ENCODE measurements around the gene ATP8A2. TPM values are rescaled to one million over a fixed set of nuclear protein-coding genes. Genes with fewer than 3 reads are reported as not detected.
"Not testable (repeated sequence)": the region's sequence is repeated elsewhere in the genome, so short reads cannot be mapped to it uniquely, and the experiment has no call there.

ATP8A2 gene
- polyA plus RNA-seq (ENCODE audit: insufficient read length in 4 of 4): 1 to 10 TPM; 5.4 to 6.7 (median 5.7) TPM

DNA sequence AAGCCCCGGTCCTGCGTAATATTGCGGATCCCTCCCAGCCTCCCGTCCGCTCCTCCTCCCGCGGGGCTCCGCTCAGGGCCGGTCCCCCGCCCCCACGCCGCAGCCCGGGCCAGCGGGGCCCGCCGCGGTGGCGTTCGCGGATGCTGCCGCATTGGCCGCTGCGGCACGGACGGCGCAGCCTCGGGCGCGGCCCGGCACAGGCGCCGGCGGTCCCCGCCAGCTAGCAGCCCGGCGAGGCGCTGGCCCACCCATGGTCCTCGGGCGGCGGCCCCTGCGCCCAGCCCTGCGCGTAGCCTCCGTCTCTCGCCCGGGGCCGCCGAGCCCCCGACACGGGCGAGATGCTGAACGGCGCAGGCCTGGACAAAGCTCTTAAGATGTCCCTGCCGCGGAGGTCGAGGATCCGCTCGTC, at the start of gene ATP8A2:
ATP8A2 (plus strand) TSS at position 100 of the 409 bp plus-strand sequence; CDS start at position 339, 239 bp downstream.
- DNase-seq (ENCODE audit: low read depth in 4 of 4, low spot score in 2 of 4): no peak

DNA sequence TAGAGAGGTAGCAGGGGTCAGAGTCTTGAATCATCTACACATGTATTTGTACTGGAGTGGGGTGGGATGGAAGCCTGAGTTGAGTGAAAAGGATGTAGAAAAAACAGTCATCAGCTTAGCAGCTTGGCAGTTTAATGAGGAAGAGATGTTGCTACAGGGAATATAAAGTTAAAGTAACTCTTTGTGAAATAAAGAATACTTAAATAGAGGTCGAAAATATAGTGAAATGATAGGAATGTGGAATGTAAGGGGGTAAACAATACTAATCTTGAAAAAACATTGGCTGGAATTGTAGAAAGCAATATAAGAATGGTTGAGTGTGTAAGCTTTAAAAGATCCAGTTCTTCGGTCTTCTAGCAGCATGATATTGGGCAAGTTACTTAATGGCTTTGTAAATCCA, 47.7 kb upstream of the ATP8A2 start:
- no peak for DNase-seq (ENCODE audit: low read depth in 4 of 4, low spot score in 2 of 4)

DNA sequence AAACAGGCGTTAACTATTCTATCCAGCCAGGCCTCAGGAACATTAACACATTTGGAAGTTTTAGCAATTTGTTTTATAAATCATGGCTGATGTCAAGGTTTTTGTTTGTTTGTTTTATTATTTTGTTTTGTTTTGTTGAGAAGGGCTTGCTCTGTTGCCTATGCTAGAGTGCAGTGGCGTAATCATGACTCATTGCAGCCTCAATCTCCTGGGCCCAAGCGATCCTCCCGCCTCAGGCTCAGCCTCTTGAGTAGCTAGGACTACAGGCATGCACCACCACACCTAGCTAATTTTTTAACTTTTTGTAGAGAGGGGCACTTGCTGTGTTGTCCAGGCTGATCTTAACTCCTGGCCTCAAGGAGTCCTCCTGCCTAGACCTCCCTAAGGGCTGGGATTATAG, 42.1 kb upstream of the ATP8A2 start:
- DNase-seq (ENCODE audit: low read depth in 4 of 4, low spot score in 2 of 4): no peak

DNA sequence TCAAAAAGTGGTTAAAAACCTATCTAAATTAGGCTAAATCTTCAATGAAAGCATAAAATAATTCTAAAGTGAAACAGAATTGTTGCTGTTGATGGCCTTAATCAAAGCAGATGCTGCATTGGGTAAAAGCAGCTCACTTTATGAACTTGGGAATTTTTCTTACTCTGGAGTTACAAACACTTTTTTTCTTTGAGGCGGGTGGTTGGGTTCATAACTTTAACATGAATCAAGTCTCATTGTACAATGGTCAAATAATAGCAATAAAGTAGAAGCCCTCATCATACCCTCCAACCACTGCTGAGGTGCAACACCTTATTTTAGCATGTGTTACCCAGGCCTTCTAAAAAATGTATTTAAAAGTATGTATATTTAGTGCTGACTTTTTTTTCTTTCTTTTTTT, 41.2 kb upstream of the ATP8A2 start:
- DNase-seq (ENCODE audit: low read depth in 4 of 4, low spot score in 2 of 4): no peak

DNA sequence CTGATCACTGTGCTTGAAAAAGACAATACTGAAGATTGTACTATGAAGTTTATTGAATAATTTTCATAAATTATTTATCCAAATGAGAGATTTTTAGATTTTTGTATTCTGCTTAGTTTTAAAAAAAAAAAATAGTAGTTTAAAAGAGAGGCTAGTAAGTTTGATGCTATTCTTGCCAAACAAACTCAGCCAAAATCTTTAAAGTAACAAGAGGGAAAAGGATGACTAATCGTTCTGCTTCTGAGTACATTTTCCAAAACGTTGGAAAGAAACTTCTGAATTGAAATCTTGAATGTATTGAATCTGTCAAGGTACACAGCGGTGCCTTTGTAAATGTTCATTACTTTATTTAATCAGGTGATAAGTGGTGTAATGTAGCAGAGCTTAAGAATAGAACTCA, 35.9 kb upstream of the ATP8A2 start:
- no peak for DNase-seq (ENCODE audit: low read depth in 4 of 4, low spot score in 2 of 4)

DNA sequence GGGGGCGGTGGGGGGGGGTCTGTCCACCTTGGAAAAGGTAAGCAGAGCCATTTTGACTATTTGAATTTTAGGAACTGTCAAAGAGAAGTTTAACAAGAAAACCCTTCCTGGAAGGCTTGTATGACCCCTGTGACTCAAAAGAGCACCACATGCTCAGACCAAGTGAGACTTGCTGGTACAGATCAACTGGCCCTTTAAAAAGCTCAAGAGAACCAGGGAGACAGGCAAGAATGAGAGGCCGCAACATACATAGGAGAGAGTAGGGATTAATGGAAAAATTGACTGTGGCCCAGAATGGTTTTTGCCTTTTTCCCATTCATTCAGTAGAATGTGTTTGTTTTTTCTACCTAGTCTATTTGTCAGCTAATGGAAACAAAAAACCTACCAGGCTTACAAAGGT, 26.2 kb upstream of the ATP8A2 start:
- no peak for DNase-seq (ENCODE audit: low read depth in 4 of 4, low spot score in 2 of 4)

DNA sequence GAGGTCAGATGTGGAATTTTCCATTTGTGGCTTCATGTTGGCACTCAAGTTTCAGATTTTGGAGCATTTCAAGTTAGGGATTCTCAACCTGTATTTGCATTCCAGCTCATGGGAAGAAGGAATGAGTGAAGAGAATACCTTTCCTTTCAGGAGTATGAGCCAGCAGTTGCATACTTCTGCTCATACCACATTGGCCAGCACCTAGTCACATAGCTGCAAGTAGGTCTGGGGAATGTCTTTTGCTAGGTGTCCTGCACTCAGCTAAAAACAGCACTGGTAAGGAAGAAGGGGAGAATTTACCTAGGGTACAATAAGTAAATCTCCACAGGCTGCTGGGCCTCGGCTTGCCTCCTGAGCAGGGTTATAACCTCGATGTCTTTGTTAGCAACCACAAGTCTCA, 24.6 kb upstream of the ATP8A2 start:
- no peak for DNase-seq (ENCODE audit: low read depth in 4 of 4, low spot score in 2 of 4)

DNA sequence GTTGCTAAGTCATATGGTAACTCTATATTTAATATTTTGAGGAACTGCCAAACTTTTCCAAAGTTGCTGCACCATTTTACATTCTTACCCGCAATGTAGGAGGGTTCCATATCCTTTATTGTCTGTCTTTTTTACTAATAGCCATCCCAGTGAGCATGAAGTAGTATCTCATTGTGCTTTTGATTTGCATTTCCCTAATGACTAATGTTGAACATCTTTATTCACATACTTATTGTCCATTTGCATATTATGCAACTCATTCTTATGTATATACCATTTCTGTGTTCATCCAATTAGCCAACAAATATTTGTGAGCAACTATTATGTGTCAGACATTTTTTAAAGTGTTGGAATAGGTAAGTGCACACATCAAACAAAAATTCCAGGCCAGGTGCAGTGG, 20.4 kb upstream of the ATP8A2 start:
- no peak for DNase-seq (ENCODE audit: low read depth in 4 of 4, low spot score in 2 of 4)

DNA sequence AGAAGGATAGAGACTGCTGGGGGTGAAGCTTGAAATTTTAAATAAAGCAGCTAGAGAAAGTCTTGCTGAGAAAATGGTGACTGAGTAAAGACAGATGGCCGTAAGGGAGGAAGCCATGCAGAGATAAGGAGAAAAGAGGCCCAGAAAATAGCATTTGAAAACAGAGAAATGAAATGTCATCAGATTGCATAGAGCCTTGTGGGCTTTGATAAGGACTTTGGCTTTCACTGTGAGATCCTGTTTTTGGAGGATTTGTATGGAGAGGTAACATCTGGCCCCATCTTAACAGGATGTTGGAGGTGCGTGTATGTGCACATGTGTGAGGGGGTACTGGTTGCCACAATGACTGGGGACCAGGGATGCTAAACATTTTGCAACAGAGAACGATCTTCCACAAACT, 19.5 kb upstream of the ATP8A2 start:
- DNase-seq (ENCODE audit: low read depth in 4 of 4, low spot score in 2 of 4): no peak

DNA sequence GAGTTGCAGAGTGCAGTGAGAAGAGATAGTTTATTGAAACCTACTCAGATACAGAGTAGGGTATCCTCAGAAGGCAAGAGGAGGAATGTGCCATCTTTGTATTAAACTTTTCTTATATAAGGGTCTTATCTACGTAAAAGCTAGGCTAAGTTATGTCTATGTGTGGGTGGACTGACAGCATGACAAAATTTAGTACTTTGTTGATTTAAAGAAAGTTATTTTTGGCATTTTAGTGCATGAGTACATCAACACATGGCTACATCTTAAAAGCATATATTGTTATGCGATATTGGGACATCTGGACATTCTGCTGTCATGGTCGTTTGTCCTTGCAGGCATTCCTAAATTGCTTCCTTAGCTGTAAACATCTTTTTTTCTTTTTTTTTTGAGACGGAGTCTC, 19.0 kb upstream of the ATP8A2 start:
- no peak for DNase-seq (ENCODE audit: low read depth in 4 of 4, low spot score in 2 of 4)

DNA sequence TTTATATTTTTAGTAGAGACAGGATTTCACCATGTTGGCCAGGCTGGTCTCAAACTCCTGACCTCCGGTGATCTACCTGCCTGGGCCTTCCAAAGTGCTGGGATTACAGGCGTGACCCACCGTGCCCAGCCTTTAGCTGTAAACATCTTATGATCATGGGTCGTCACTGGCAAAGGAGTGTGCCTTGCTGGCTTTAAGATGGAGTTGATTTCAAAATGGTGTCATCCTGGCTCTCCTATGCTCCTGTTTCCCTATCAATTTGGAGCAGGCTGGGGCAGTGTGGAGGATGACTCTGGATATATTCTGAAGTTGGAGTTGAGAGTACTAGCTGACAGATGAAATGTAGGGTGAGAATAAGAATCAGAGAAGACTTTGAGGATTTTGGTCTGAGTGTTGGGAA, 18.4 kb upstream of the ATP8A2 start:
- no peak for DNase-seq (ENCODE audit: low read depth in 4 of 4, low spot score in 2 of 4)

DNA sequence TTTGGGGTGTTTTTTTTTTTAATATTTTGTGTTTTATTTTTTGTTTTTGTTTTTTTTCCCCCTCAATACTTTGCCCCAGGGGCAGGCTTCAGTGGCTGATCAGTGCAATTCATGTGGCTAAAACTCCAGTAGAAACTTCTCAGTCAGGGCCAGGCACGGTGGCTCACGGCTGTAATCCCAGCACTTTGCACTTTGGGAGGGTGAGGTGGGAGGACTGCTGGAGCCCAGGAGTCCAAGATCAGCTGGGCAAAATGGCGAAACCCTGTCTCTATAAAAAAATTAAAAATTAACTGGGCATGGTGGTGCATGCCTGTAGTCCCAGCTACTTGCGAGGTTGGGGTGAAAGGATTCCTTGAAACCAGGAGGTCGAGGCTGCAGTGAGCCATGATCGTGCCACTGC, 17.4 kb upstream of the ATP8A2 start:
- no peak for DNase-seq (ENCODE audit: low read depth in 4 of 4, low spot score in 2 of 4)

DNA sequence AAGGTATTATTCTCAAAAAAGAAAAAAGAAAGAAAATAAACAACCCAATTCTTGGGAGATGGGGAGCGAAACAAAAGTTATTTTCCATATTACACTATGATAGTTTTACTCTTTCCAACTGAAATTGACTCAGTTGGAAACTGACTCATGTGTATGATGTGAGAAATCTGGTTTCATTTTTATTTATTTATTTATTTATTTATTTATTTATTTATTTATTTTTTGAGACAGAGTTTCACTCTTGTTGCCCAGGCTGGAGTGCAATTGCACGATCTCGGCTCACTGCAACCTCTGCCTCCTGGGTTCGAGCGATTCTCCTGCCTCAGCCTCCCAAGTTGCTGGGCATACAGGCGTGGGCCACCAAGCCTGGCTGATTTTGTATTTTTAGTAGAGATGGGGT, 11.3 kb upstream of the ATP8A2 start:
- not testable (repeated sequence) for DNase-seq (ENCODE audit: low read depth in 4 of 4, low spot score in 2 of 4)

DNA sequence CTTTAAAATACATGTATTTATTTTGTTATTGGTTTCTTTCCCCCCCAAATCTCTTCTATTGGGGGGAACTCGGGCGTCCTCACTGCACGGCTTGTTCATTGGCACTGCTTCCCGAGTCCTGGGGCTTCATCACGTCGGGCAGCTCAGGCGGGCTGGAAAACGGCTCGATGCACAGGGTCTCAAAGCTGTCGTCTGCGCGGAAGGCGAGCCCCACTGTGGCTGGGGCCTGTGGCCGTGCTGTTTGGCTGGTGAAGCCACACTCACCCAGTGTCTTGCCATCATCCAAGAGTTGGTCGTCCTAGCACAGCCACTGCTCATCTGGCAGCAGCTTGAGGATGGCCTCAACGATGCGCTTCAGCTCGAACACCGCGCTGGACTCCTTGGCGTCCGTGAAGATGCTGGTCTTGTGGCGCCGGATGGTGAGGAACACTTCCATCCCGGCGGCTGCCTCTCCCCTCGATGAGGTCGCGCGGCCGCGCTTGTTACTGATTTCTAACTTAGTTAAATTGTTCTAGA, 6.0 kb upstream of the ATP8A2 start:
- DNase-seq (ENCODE audit: low read depth in 4 of 4, low spot score in 2 of 4): no peak

DNA sequence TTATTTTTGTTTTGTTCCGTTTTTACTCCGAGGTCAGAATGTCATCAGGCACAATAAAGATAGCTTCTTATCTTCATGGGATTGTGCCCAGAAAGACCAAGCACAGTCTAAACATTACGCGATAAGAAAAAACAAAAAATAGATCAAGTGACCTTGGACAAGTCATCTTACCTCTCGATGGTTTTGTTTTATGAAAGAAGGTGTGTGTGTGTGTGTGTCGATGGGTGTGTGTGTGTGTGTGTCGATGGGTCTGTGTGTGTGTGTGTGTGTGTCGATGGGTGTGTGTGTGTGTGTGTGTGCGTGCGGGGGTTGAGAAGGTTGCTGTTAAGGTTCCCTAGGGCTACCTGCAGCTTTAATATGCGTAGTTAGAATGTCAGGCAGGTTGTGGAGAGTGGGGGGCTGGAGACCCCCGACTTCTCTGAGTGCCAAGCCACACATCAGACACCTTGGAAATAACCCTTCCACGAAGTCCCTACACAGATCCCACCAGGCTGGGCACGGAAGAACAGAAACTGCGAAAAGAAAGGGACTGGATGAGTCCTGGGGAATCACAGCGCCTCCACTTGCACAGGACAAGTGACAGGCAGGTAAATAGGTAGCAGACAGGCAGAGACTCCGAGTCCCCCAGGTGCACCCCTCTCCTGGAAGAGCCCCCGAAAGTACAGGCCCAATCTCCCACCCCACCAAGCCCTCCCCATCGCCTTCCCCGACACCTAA, 458 bp upstream of the ATP8A2 start:
- no peak for DNase-seq (ENCODE audit: low read depth in 4 of 4, low spot score in 2 of 4)

DNA sequence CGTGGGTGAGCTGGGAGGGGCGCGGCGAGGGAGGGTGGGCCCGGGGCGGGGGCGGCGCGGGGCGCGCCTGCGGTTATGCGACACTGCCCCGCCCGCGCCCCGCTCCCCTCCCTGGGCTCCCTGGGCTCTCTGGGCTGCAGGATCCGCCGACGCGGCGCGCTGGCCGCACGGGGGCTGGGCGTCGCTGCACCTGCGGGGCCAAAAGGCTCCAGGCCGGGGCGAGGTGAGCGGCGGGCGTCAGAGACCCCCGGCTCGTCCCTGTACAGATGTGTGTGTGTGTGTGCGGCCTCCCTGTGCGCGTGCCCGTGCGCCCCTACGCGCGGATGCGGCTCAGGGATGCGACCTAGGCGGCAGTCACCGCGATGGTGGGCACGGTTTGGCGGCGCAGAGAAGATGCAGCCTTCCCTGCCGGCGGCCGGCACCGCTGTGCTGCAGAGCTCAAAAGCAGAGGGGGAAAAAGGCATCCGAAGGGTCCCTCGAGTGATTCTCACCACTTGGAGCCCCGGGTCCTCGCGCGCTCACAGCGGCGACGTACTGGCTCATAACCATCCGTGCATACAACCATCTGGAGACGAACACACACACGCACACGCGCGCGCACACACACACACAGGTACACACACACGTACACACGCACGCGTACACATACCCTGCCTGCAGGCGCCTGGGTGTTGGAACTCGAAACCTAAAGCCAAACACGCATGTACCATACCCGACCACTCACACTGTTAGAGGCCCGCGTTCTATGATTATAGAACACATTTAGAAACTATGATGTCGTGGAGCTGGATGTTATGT, 709 bp downstream of the ATP8A2 start:
- DNase-seq (ENCODE audit: low read depth in 4 of 4, low spot score in 2 of 4): no peak

DNA sequence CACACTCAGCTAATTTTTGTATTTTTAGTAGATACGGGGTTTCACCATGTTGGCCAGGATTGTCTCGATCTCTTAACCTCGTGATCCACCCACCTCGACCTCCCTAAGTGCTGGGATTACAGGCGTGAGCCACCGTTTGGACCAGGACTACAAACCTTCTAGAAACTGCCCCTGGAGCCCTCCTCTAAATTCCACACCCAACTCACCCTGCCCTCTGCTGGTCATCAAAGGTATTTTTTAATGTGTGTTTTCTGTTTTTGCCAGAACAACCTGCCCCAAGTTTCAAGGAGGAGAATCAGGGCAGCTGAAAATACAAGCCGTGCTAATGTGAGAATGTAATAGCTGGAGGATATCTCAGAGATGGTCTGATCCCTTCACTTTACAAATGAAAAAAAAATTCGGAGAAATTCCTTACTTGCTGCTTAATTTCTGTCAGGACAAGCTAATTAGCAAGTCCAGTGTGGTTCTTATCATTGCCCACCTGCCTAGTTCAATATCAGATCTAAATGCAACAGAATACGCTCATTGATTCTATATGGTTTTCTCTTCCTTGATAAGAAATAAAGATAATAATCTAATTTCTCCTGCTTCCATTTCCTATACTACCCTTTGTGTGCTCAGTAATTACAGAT, 4.1 kb downstream of the ATP8A2 start:
- DNase-seq (ENCODE audit: low read depth in 4 of 4, low spot score in 2 of 4): no peak

DNA sequence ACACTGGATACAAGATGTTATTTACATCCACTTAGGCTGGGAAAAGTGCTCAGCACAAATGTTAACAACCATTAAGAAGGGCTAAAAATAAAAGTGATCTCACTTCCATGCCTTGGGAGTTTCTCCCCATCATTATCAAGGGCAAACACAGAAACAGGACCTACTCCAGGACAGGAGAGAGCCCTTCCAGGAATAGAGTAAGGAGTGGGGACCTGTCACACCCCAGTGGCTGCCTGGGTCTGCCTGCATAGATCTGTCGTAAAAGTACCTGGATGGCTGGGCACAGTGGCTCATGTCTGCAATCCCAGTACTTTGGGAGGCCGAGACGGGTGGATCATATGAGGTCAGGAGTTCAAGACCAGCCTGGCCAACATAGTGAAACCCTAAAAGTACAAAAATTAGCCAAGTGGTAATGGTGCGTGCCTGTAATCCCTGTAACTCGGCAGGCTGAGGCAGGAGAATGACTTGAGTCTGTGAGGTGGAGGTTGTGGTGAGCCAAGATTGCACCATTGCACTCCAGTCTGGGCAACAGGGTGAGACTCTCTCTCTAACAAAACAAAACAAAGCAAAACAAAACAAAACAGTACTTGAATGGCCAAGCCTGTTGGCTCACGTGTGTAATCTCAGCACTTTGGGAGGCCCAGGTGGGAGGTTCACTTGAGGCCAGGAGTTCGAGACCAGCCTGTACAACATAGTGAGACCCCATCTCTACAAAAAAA, 5.6 kb downstream of the ATP8A2 start:
- no peak for DNase-seq (ENCODE audit: low read depth in 4 of 4, low spot score in 2 of 4)

DNA sequence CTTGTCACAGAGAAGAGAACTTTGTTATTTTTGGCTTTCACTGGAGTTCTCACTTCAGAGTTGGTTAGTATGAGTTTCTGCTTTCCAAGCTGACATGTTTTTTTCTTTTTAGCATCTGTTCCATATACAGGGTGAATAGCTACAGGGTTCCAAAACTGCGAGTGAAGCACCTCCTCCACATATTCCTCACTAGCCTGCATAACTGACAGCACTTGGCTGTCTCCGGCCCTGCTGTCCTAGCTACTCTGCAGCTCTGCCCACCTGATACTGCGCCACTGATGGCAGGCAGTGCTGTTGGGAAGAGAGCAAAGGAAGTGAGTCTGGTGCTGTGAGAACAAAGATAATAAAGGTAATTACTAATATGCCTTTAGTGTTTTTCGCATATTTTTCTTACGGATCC, 6.8 kb downstream of the ATP8A2 start:
- DNase-seq (ENCODE audit: low read depth in 4 of 4, low spot score in 2 of 4): no peak

DNA sequence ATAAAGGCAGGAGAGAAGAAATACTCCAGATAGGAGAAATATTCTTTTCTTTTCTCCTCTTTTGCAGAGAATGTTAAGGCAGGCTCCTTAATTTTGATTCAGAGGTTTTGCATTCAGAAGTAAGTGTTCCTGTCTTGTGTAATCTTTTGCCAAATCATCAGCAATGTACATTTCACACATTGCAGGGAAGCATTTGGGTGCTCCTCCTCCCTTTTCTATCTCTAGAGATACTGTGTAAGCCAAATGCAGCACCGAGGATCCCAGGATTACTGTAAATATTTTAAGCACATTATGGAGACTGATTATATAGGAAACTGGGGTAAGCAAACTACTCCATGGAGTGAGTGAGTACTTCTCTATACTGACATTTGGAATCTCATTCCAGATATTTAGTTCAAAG, 7.2 kb downstream of the ATP8A2 start:
- DNase-seq (ENCODE audit: low read depth in 4 of 4, low spot score in 2 of 4): no peak

DNA sequence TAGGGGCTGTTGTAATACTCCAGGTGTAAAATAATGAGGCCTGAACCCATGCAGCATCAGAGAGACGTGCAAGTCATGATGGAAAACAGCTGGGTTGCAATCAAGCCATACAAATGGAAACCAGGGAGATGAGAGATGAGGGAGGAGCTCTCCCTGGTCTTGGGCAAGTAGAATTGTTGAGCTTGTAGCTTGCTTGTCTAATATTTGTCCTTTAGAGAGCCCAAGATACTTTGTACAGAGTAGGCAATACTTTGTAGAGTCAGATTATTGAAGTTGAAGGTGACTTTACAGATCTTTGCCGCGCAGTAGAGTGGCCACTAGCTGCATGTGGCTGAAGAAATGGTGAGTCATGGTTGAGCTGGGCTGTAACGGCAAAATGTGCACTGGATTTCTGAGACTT, 8.3 kb downstream of the ATP8A2 start:
- no peak for DNase-seq (ENCODE audit: low read depth in 4 of 4, low spot score in 2 of 4)
